ENCODE measurements around the gene KLHL42.

DNA sequence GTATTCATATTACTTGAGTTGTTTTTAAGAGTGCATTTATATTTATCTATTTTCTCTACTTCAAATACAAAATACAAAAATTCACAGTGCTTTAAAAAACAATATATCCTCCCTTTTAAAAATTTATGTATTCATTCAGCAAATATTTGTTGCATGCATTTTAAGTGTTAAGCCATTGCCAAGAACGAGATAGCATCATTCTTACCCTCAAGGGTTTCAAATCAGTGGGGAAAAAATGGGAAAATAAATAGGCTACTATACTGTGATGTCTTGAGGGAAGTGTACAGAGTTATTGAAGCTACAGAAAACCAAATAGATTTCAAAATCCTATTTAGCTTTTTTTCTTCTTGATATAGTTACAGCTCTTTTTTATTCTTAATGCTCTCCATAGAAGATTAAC lies 46.2 kb upstream of the KLHL42 start:
- no peak for TF ChIP-seq POLR2AphosphoS5 (IDR thresholded peaks at IDR 0.05; ENCODE audit: low read depth)
- TF ChIP-seq, protein P1, sequence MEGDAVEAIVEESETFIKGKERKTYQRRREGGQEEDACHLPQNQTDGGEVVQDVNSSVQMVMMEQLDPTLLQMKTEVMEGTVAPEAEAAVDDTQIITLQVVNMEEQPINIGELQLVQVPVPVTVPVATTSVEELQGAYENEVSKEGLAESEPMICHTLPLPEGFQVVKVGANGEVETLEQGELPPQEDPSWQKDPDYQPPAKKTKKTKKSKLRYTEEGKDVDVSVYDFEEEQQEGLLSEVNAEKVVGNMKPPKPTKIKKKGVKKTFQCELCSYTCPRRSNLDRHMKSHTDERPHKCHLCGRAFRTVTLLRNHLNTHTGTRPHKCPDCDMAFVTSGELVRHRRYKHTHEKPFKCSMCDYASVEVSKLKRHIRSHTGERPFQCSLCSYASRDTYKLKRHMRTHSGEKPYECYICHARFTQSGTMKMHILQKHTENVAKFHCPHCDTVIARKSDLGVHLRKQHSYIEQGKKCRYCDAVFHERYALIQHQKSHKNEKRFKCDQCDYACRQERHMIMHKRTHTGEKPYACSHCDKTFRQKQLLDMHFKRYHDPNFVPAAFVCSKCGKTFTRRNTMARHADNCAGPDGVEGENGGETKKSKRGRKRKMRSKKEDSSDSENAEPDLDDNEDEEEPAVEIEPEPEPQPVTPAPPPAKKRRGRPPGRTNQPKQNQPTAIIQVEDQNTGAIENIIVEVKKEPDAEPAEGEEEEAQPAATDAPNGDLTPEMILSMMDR (conservative IDR thresholded peaks at IDR 0.05; ENCODE audit: low read depth in 2 of 2), result no peak

Data from GM23338 (cell line).